ENCODE measurements around the gene TTC34. TPM values are rescaled to one million over a fixed set of nuclear protein-coding genes. Genes with fewer than 3 reads are reported as not detected.

The TTC34 gene
- total RNA-seq, 4 donors from 2014 or later: 0.04 to 0.19 (median 0.15) TPM; not detected in 1

DNA sequence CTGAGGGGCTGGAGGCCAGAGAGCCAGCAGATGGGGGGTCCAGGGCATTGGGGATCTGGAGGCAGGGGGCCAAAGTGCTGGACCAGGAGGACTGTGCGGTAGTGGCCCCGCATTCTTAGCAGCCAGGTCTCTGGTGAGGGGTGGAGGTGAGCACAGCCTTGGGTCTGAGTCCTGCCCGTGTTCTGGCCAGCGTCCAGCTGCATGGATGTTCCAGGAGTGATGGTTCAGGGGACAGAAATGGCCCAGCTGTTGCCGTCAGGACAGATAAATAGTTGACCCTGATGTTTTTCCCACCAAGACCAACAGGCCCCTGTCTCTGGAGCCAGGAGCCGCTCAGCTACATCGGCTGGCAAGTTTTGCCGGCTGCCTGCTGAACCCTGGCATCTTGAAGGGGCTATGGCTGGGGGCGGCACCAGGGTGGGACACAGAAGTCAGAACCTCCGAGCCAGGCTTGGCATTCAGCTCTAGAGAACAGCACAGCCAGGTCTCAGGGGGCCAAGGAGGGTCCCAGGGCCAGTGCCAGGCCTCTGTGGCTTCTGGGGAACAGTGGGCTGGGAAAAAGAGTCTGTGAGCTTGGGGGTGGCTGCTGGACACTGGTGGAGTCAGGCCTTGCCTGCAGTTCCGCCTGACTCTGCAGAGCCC is 19.4 kb upstream of the TTC34 start:
- no peak overlapping the region for H3K27ac ChIP-seq
- no peaks in the 10 kb centered on the region for H3K36me3 ChIP-seq
- H3K9me3 ChIP-seq: no peaks in the 10 kb centered on the region
- TF ChIP-seq POLR2A (IDR thresholded peaks at IDR 0.05): no peak
- TF ChIP-seq CTCF (IDR thresholded peaks at IDR 0.05): no peak
- H3K4me3 ChIP-seq: no peak overlapping the region
- intact Hi-C loops (cut with DNase I): no loop called here
- H3K27me3 ChIP-seq: peaks cover 0 to 70% (median 0%) of the 10 kb centered on the region in 4 donors
- H3K4me1 ChIP-seq: peaks cover 0 to 5% (median 0%) of the 10 kb centered on the region in 3 donors
- WGBS, 2 donors: 75 to 91% methylated on average over 6 of the region's 11 CpGs
- DNase-seq: no peak

GRCh38 chr1:2819831-2820730 is 18.6 kb upstream of the TTC34 start:
- intact Hi-C loops (cut with DNase I): no loop called here
- DNase-seq: no peak
- H3K27me3 ChIP-seq: peaks cover 0 to 69% (median 0%) of the 10 kb centered on the region in 4 donors
- no peaks in the 10 kb centered on the region for H3K36me3 ChIP-seq
- H3K9me3 ChIP-seq: no peaks in the 10 kb centered on the region
- H3K27ac ChIP-seq: no peak overlapping the region
- H3K4me1 ChIP-seq: peaks cover 0 to 5% (median 0%) of the 10 kb centered on the region in 3 donors
- 87 to 94% methylated on average over 22 to 27 of the region's 31 CpGs for WGBS, 2 donors
- no peak overlapping the region for H3K4me3 ChIP-seq
- TF ChIP-seq POLR2A (IDR thresholded peaks at IDR 0.05) (no peak), CTCF (IDR thresholded peaks at IDR 0.05) (no peak)

GRCh38 chr1:2819429-2819828 is 17.9 kb upstream of the TTC34 start:
- no peak for TF ChIP-seq CTCF (IDR thresholded peaks at IDR 0.05)
- TF ChIP-seq POLR2A (IDR thresholded peaks at IDR 0.05): no peak
- H3K27ac ChIP-seq: no peak overlapping the region
- no peak for DNase-seq
- intact Hi-C loops (cut with DNase I): no loop called here
- no peaks in the 10 kb centered on the region for H3K9me3 ChIP-seq
- no peak overlapping the region for H3K4me3 ChIP-seq
- 82% methylated on average over 5 of the region's 5 CpGs for WGBS, 2 donors
- no peaks in the 10 kb centered on the region for H3K36me3 ChIP-seq
- H3K4me1 ChIP-seq: peaks cover 0 to 5% (median 0%) of the 10 kb centered on the region in 3 donors
- peaks cover 0 to 69% (median 0%) of the 10 kb centered on the region in 4 donors for H3K27me3 ChIP-seq

GRCh38 chr1:2817784-2818564 is 16.5 kb upstream of the TTC34 start:
- Histone ChIP-seq H3K36me3 (no peaks in the 10 kb centered on the region), H3K27ac (no peak overlapping the region), H3K9me3 (peaks cover 0 to 6% (median 0%) of the 10 kb centered on the region in 3 donors), H3K27me3 (peaks cover 0 to 62% (median 0%) of the 10 kb centered on the region in 4 donors), H3K4me3 (no peak overlapping the region), H3K4me1 (peaks cover 0 to 5% (median 0%) of the 10 kb centered on the region in 3 donors)
- TF ChIP-seq POLR2A (IDR thresholded peaks at IDR 0.05) (no peak), CTCF (IDR thresholded peaks at IDR 0.05) (no peak)
- intact Hi-C loops (cut with DNase I): no loop called here
- DNase-seq: no peak
- WGBS, 2 donors: 78 to 81% methylated on average over 7 to 11 of the region's 11 CpGs

Data from esophagus squamous epithelium (tissue), 5 donors.